ENCODE data around the gene CCT5. TPM values are rescaled to one million over a fixed set of nuclear protein-coding genes. Genes with fewer than 3 reads are reported as not detected.

The CCT5 gene
- total and polyA plus RNA-seq, 10 of the 15 experiments (the other 5 are each of a cell fraction or from before 2014, with no cell fraction given) = 376 to 637 (median 543) TPM

DNA sequence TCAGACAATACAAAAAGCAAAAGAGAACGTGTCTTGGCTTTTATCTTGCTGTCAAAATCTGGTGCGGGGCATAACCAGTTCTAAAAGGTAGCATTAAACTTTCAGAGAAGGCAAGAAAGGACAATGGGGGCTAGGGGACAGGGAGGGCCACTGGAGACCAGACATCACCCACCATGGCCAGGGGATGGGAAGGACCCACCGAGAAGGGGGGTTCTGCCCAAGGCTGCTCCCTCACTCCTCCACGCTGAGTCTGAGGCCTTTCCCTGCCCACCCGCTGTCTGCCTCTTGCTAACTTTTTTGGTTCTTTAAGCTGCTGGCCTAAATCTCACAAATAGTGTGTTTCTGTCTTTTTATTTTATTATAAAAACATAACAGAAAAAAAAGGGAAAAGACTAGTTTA lies 34.0 kb upstream of the CCT5 start:
- POLR2A ChIA-PET = no interaction called here
- no peak overlapping the region for H3K27ac ChIP-seq (ENCODE audit: control insufficient read depth, insufficient read depth)
- CTCF ChIA-PET = no interaction called here
- no TSS peak for BruUV-seq (replicated peaks)
- no peaks in the 10 kb centered on the region for H3K4me1 ChIP-seq (ENCODE audit: control insufficient read depth, insufficient read depth, low read length)
- RAD21 ChIA-PET (ENCODE audit: unreplicated experiment) = no interaction called here
- 88% methylated on average over 5 of the region's 5 CpGs for WGBS (ENCODE audit: insufficient coverage, insufficient replicate concordance, low lambda C conversion rate, missing lambda C conversion rate)
- in situ Hi-C loops (cut with MboI) (no loop called here), intact Hi-C loops (cut with micrococcal nuclease; ENCODE audit: unreplicated experiment) (no loop called here)
- no peaks in the 10 kb centered on the region for H3K79me2 ChIP-seq (ENCODE audit: control insufficient read depth, insufficient read depth, low read length)
- no peak overlapping the region for H2AFZ ChIP-seq (ENCODE audit: control insufficient read depth, low read depth, low read length)
- H3K27me3 ChIP-seq (replicated peaks in 1 of 2; ENCODE audit: control insufficient read depth in 2 of 2, insufficient read depth in 2 of 2, low read length in 1 of 2) = no peaks in the 10 kb centered on the region
- no peaks in the 10 kb centered on the region for H3K9me3 ChIP-seq (replicated peaks; ENCODE audit: control insufficient read depth, insufficient read depth, low read length)
- SMC1A ChIA-PET (ENCODE audit: uncharacterized antibody, unreplicated experiment) = no interaction called here
- no peak for DNase-seq (ENCODE audit: low read depth, low spot score)
- no peak for FAIRE-seq
- H4K20me1 ChIP-seq (ENCODE audit: control insufficient read depth, insufficient read depth) = no peaks in the 10 kb centered on the region; the same call in 1 of the 2 replicates
- no peak overlapping the region for H3K4me2 ChIP-seq (ENCODE audit: control insufficient read depth, insufficient read depth)
- H3K36me3 ChIP-seq (ENCODE audit: control insufficient read depth in 2 of 2, insufficient read depth in 2 of 2, low read length in 1 of 2) = no peaks in the 10 kb centered on the region; a peak in 1 of 4 replicates
- H3K9ac ChIP-seq (ENCODE audit: control insufficient read depth, insufficient read depth, low read length) = no peak overlapping the region
- H3K4me3 ChIP-seq = no peak overlapping the region
- TF ChIP-seq FOS (IDR thresholded peaks at IDR 0.05; ENCODE audit: borderline replicate concordance, extremely low read depth, insufficient read length) (no peak), ELK1 (IDR thresholded peaks at IDR 0.05; ENCODE audit: low read depth, low read length) (no peak), YBX1 (IDR thresholded peaks at IDR 0.05) (no peak), MXI1 (IDR thresholded peaks at IDR 0.05; ENCODE audit: low read depth, low read length) (no peak), ZBTB33 (IDR thresholded peaks at IDR 0.05) (no peak), RCOR1 (conservative IDR thresholded peaks at IDR 0.05; ENCODE audit: low read depth, low read length) (no peak), KLF5 (IDR thresholded peaks at IDR 0.05; ENCODE audit: partially characterized antibody) (no peak), HSF1 (IDR thresholded peaks at IDR 0.05; ENCODE audit: low read depth, low read length) (no peak), SUPT20H (IDR thresholded peaks at IDR 0.05; ENCODE audit: borderline replicate concordance, control insufficient read depth, low read depth, low read length) (no peak)
- no peak for ATAC-seq

Data from GM12878 (cell line).